Skeletal muscle satellite cell (primary cell): ENCODE data around the gene PROK2. TPM values are rescaled to one million over a fixed set of nuclear protein-coding genes. Genes with fewer than 3 reads are reported as not detected.
A peak's percentile ranks its signal among the peaks of the same experiment; 100 is the strongest.

Experiments used
- H3K27me3 ChIP-seq: 2 replicates; pipeline ENCODE4 v1.7.0; 2013; ENCODE audit warnings: low read length; ENCODE audit not compliant: control insufficient read depth, insufficient read depth
- H3K36me3 ChIP-seq: 2 replicates; pipeline ENCODE4 v1.7.0; 2013; ENCODE audit warnings: mild to moderate bottlenecking, control low read depth, low read length; ENCODE audit not compliant: insufficient read depth
- H3K4me1 ChIP-seq: 2 replicates; pipeline ENCODE4 v1.7.0; 2013; ENCODE audit warnings: low read length; ENCODE audit not compliant: control insufficient read depth, insufficient read depth
- H3K4me2 ChIP-seq: 2 replicates; pipeline ENCODE4 v1.7.0; 2013; ENCODE audit warnings: mild to moderate bottlenecking, low read length
- H3K4me3 ChIP-seq: 2 replicates; pipeline ENCODE4 v1.7.0; 2013; ENCODE audit warnings: low read length
- H3K9ac ChIP-seq: 2 replicates; pipeline ENCODE4 v1.7.0; 2013; ENCODE audit warnings: mild to moderate bottlenecking, low read depth, low read length, moderate library complexity
- H3K9me3 ChIP-seq: replicated peaks from 2 replicates; pipeline ENCODE4 v1.7.0; 2013; ENCODE audit warnings: mild to moderate bottlenecking, control low read depth, low read length
- total RNA-seq: library from RNA; depleted of rRNA; stranded (reverse); fragments of >200 nt; gene quantifications from 2 replicates; pipeline ENCODE4 v1.2.3, GENCODE V29; 2012; rRNA removed

The PROK2 gene, protein sequence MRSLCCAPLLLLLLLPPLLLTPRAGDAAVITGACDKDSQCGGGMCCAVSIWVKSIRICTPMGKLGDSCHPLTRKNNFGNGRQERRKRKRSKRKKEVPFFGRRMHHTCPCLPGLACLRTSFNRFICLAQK
- not detected in 2 replicates for total RNA-seq

DNA sequence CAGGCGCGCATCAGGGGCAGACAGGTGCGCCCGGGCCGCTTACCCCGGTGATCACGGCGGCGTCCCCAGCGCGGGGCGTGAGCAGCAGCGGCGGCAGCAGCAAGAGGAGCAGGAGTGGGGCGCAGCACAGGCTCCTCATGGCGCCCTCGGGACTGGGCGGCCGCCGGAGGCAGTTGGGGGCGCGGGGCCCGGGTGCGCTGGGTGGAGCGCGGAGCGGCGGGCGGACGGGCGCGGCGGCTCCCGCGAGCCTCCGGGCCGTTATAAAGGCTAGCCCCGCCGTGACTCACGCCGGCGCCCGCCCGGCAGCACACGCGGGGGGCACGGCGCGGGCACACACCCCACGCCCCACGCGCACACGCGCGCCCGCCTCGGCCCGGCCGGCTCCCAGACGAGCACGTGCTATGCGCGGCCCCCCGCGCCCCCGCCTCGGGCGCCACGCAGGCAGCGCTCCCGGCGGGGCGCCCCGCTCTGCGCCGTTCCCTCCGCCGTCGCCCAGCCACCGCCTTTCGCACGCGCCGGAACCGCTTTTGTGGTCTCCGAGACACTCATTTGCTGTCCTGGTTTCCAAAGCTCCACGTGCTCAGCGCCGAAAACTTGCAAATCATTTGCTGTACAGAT, at the start of gene PROK2:
Gene PROK2 (minus strand): TSS at position 235 of the 618 bp plus-strand sequence. CDS start 96 bp downstream, at position 139.
- Histone ChIP-seq H3K4me2 (peak within 1 kb of the TSS; percentile 69), H3K27me3 (peaks cover 94% of the 10 kb centered on the region), H3K9me3 (no peaks in the 10 kb centered on the region), H3K36me3 (no peaks in the 10 kb centered on the region), H3K9ac (no peak within 1 kb of the TSS), H3K4me3 (peak within 1 kb of the TSS; percentile 49), H3K4me1 (peaks cover 3% of the 10 kb centered on the region)

DNA sequence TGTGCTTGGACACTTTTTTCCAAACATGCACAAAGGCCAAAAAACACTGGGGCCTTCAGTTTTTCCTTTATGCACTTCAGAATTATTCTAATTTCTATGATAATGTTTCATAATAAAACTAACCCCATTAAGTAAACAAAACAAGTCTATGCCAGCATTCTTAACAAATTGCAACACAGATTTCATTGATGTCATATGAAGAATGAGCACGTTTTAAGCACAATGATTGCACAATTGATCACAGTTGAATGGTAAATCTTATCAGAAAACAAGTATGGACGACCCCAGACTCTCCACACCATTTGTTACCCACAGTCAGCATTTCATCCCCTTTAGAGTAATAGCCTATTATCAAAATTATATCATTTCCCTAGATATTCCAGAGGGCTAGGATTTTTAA, 46.7 kb upstream of the PROK2 start:
- no peak overlapping the region for H3K4me2 ChIP-seq
- H3K4me1 ChIP-seq, result no peaks in the 10 kb centered on the region
- H3K9ac ChIP-seq, result no peak overlapping the region
- H3K4me3 ChIP-seq, result no peak overlapping the region
- no peaks in the 10 kb centered on the region for H3K36me3 ChIP-seq
- H3K9me3 ChIP-seq, result no peaks in the 10 kb centered on the region
- H3K27me3 ChIP-seq, result peaks cover 24% of the 10 kb centered on the region

DNA sequence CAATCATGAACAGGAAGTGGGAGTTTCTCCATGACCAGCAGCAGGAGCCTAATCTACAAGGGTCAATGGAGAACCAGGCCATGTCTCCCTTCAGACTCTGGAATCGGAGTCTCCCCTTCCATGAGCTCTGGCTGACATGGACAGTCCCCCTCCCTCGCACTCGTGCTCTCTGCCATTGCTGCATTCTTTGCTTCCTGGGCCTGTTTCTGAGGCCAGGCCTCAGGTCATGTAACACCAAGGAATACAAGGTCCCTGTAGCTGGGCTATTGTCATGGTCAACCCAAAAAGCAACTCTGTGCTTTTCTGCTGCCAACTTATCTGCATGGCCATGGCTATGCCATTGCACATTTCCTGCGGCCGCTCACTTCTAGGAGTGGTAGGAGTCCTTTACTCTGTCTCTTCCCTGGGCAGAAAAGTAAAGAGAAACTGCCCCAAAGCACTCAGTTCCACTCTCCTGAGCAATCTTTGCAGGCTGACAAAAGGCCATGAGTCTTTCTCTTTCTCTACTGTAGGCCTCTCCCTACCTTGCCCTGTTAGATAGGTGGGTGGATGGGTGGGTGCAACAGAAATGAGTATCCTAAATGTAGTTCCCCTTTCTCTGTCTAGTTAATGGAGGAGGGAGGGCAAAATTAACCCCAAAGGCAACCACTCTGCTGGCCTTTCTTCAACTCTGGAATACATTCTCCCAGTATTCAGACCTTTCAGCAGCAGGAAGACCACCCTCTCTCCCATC, 40.8 kb upstream of the PROK2 start:
- Histone ChIP-seq H3K4me1 (no peaks in the 10 kb centered on the region), H3K4me3 (no peak overlapping the region), H3K9me3 (no peaks in the 10 kb centered on the region), H3K36me3 (no peaks in the 10 kb centered on the region), H3K9ac (no peak overlapping the region), H3K4me2 (no peak overlapping the region), H3K27me3 (peaks cover 33% of the 10 kb centered on the region)

DNA sequence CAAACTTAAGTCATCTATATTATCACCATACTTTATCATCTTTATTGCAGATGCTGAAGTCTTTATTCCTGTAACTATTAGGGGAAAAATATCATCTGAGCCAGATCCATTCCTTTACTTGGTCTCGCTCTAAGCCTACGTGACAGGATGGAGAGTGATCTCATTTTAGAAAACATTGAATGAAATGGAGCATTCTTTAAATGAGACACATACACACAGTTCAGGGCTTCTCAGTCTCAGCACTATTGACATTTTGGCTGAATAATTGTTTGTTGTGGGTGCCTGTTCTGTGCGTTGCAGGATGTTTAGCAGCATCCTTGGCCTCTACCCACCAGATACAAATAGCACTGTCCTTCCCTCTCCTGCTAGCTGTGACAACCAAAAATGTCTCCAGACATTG, 36.2 kb upstream of the PROK2 start:
- no peaks in the 10 kb centered on the region for H3K9me3 ChIP-seq
- no peaks in the 10 kb centered on the region for H3K36me3 ChIP-seq
- no peak overlapping the region for H3K9ac ChIP-seq
- H3K4me2 ChIP-seq, result no peak overlapping the region
- no peak overlapping the region for H3K4me3 ChIP-seq
- H3K4me1 ChIP-seq, result no peaks in the 10 kb centered on the region
- peaks cover 34% of the 10 kb centered on the region for H3K27me3 ChIP-seq

DNA sequence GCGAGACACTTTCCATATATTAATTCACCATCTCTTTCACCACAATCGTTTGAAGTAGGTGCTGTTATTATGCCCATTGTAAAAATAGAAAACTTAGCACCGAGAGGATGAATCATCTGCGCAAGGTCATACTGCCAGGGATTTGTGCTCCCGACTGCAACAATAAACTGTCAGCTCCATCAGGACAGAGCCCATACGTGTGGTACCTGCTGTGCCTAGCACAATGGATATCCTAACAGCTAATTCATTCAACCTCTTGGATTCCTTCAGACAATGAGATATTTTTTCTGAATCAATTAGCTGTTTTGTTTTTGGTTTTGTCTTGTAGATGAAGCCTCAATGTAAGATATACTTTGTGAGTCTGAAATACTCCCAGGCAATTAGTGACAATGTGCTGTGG, 32.3 kb upstream of the PROK2 start:
- Histone ChIP-seq H3K4me3 (no peak overlapping the region), H3K9me3 (no peaks in the 10 kb centered on the region), H3K27me3 (peaks cover 58% of the 10 kb centered on the region), H3K36me3 (no peaks in the 10 kb centered on the region), H3K9ac (no peak overlapping the region), H3K4me1 (no peaks in the 10 kb centered on the region), H3K4me2 (no peak overlapping the region)

DNA sequence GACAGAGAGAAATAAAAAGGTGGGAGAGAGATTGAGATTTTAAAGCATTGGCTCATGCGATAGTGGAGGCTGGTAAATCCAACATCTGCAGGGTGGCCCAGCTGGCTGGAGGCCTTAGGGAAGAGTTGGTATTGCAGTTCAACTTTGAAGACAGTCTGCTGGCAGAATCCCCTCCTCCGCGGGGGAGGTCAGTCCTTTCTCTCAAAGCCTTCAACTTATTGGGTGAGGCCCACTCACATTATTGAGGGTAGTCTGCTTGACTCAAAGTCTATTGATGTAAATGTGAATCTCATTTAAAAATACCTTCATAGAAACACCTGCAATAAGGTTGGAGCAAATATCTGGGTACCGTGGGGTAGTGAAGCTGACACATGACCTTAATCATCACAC, 31.8 kb upstream of the PROK2 start:
- no peaks in the 10 kb centered on the region for H3K4me1 ChIP-seq
- H3K9me3 ChIP-seq, result no peaks in the 10 kb centered on the region
- no peak overlapping the region for H3K4me2 ChIP-seq
- H3K36me3 ChIP-seq, result no peaks in the 10 kb centered on the region
- no peak overlapping the region for H3K4me3 ChIP-seq
- H3K9ac ChIP-seq, result no peak overlapping the region
- H3K27me3 ChIP-seq, result peaks cover 58% of the 10 kb centered on the region

DNA sequence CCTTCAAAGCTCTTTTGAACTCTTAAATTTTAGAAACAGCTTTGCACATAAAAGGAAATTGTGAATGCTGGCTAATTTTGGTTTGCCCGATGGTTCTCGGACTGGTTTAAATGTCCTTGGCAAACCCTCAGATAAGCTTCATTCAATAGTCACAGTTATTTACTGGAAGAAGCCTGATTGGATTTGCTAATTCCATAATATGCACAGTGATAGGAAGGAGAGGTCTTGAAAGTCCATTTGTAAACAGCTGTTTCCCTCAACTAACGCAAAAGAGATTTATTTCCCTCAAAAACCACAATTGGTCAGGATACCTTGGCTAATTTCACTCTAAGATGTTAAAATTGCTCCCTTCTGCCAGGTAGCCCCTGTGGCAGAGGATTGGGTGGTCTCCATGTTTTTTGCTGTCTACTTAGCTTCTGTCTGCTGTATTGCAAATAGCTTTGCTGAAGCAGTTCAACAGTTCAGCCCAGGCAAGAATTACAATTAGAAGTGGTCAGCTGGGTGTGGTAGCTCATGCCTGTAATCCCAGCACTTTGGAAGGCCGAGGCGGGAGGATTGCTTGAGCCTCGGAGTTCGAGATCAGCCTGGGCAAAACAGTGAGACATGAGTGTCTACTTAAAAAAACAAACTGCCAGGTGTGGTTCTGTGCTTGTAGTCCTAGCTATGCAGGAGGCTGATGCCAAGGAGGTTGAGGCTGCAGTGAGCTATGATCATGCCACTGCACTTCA, 30.6 kb upstream of the PROK2 start:
- no peak overlapping the region for H3K4me3 ChIP-seq
- H3K4me1 ChIP-seq, result no peaks in the 10 kb centered on the region
- peaks cover 49% of the 10 kb centered on the region for H3K27me3 ChIP-seq
- no peaks in the 10 kb centered on the region for H3K36me3 ChIP-seq
- no peak overlapping the region for H3K4me2 ChIP-seq
- no peak overlapping the region for H3K9ac ChIP-seq
- H3K9me3 ChIP-seq, result no peaks in the 10 kb centered on the region

DNA sequence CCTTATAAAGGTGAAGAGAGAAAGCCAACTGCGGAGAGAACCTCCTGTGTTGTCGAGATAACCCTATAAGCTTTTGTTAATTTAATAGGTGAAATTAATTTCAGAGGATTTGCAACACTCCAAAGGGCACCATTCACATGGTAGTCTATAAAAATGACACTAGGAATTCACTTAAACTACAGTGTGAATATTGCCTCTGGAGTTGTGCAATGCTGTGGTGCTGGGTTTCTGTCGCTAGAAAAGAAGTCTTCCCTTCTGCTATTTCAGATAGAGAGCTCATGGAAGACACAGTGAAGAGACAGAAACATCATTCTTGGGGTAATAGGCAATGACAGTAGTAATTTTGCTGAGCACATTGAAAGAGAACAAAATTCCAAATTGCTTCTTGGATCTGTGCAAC, 28.8 kb upstream of the PROK2 start:
- Histone ChIP-seq H3K27me3 (peaks cover 66% of the 10 kb centered on the region), H3K36me3 (no peaks in the 10 kb centered on the region), H3K9me3 (no peaks in the 10 kb centered on the region), H3K4me3 (no peak overlapping the region), H3K4me1 (no peaks in the 10 kb centered on the region), H3K4me2 (no peak overlapping the region), H3K9ac (no peak overlapping the region)

DNA sequence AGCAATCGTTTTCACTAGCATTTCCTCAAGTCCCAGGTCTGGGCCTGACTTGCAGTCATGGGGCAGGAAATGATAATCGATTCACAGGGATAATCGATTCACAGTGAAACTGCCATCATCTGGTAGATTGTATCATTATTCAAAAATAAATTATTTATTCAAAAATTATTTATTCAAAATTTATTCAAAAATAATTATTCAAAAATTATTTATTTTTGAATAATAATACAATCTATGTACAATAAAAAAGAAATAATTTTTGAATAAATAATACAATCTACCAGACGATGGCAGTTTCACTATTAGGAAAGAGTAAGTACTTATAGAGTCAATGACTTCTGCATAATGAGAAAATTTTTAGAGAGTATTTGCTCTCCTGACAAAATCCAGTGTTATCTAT, 28.1 kb upstream of the PROK2 start:
- H3K4me3 ChIP-seq, result no peak overlapping the region
- no peaks in the 10 kb centered on the region for H3K4me1 ChIP-seq
- no peak overlapping the region for H3K4me2 ChIP-seq
- H3K27me3 ChIP-seq, result peaks cover 64% of the 10 kb centered on the region
- H3K9ac ChIP-seq, result no peak overlapping the region
- no peaks in the 10 kb centered on the region for H3K36me3 ChIP-seq
- no peaks in the 10 kb centered on the region for H3K9me3 ChIP-seq

DNA sequence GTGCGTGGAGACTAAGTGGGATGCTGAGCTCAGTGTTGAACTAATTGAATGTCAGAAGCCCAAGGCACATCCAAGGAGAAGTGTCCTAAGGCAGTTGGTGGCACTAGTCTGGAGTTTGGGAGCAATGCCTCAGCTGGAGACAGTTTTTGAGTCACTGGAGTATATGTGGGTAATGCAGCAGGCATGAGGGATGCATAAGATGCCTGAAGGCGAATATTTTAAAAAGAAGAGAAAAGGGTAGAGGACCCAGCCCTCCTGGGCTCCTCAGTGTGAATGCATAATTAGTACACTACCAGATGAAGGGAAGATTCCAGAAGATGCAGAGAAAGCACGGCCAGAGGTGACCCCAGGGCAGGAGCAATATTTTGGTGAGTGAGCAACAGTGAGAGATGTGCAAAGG, 25.1 kb upstream of the PROK2 start:
- H3K4me2 ChIP-seq, result no peak overlapping the region
- H3K9me3 ChIP-seq, result no peaks in the 10 kb centered on the region
- no peaks in the 10 kb centered on the region for H3K36me3 ChIP-seq
- peaks cover 47% of the 10 kb centered on the region for H3K27me3 ChIP-seq
- no peak overlapping the region for H3K4me3 ChIP-seq
- H3K4me1 ChIP-seq, result no peaks in the 10 kb centered on the region
- no peak overlapping the region for H3K9ac ChIP-seq

DNA sequence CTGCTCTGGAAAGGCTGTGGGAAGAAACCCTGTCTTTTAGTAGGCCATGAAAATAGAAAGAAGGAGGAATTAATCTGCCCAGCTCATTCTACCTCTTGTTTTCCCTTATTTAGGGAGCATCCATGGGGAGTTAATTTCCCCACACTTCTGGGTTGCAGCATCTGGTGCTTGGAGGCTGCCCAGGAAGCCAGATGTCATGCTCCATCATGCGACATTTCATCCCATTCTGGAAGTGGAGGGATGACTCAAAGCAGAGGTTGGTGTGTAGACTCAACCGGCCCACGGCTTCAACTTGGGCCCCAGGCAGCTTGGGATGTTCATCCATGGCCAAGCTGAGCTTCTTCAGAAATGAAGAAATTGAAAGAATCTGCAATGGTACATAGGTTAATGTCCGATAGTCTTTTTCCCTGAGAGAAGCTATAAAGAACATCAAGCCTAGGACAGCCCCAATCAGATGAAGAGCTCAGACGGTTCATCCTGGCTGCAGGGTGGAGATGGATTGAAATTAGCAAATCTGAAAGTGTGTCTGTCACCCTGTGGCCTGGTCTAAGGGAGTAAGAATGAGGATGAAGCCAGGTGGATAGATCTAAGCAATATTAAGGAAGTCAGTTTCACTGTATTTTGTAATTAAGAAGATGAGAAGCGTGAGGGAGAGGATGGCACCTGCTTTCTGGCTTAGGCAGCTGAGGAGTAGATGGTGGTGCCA, 24.5 kb upstream of the PROK2 start:
- no peaks in the 10 kb centered on the region for H3K4me1 ChIP-seq

More for the DNA sequence above, 24.5 kb upstream of the PROK2 start:
- no peak overlapping the region for H3K9ac ChIP-seq
- H3K36me3 ChIP-seq, result no peaks in the 10 kb centered on the region
- H3K27me3 ChIP-seq, result peaks cover 46% of the 10 kb centered on the region
- no peaks in the 10 kb centered on the region for H3K9me3 ChIP-seq
- H3K4me2 ChIP-seq, result no peak overlapping the region
- no peak overlapping the region for H3K4me3 ChIP-seq
